Activated naive CD8-positive, alpha-beta T cell treated with anti-CD3 and anti-CD28 coated beads for 36 hours (primary cell): ENCODE results near the gene LPA. TPM values are rescaled to one million over a fixed set of nuclear protein-coding genes. Genes with fewer than 3 reads are reported as not detected.
"Not testable (repeated sequence)": the region's sequence is repeated elsewhere in the genome, so short reads cannot be mapped to it uniquely, and the experiment has no call there.

Experiments
- DNase-seq: peaks from one replicate; pipeline ENCODE4 v3.0.0; 2021
- H3K27ac Mint-ChIP-seq: one replicate; pipeline ENCODE4 v1.8.0; 2022; ENCODE audit warnings: mild to moderate bottlenecking, moderate library complexity, mixed read lengths
- H3K27me3 Mint-ChIP-seq: one replicate; pipeline ENCODE4 v1.8.0; 2022; ENCODE audit warnings: mild to moderate bottlenecking, mixed read lengths
- H3K36me3 Mint-ChIP-seq: one replicate; pipeline ENCODE4 v1.8.0; 2021; ENCODE audit warnings: mild to moderate bottlenecking, mixed read lengths
- H3K4me1 Mint-ChIP-seq: one replicate; pipeline ENCODE4 v1.8.0; 2021; ENCODE audit warnings: mixed read lengths
- H3K4me3 Mint-ChIP-seq: one replicate; pipeline ENCODE4 v1.8.0; 2022; ENCODE audit warnings: mild to moderate bottlenecking, moderate library complexity, mixed read lengths
- H3K9me3 Mint-ChIP-seq: one replicate; pipeline ENCODE4 v1.8.0; 2022; ENCODE audit warnings: mixed read lengths
- total RNA-seq, 2 experiments: library from RNA; stranded (reverse); gene quantifications; one replicate each; pipeline ENCODE4 v1.2.3, GENCODE V29; 2021

Gene LPA
- total RNA-seq, 2 experiments from 2014 or later: not detected

DNA sequence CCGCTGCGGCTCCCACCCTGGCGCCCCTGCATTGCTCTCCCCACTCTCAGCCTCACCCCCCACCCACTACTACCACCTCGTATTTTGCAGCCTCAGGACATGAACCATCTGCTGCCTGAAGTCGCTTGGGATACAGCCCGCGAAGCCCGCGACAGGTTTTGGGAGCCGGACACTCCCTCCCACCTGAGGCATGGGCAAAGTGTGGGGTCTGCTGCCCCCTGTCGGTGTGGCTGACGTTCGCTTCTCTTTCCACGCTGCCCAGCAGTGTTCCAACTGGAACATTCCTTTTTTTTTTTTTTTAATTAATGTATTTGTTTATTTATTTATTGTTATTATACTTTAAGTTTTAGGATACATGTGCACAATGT lies 15.3 kb upstream of the LPA start:
- Mint-ChIP-seq H3K27me3 (peaks cover 11% of the 10 kb centered on the region), H3K27ac (no peak overlapping the region)
- no peak for DNase-seq

DNA sequence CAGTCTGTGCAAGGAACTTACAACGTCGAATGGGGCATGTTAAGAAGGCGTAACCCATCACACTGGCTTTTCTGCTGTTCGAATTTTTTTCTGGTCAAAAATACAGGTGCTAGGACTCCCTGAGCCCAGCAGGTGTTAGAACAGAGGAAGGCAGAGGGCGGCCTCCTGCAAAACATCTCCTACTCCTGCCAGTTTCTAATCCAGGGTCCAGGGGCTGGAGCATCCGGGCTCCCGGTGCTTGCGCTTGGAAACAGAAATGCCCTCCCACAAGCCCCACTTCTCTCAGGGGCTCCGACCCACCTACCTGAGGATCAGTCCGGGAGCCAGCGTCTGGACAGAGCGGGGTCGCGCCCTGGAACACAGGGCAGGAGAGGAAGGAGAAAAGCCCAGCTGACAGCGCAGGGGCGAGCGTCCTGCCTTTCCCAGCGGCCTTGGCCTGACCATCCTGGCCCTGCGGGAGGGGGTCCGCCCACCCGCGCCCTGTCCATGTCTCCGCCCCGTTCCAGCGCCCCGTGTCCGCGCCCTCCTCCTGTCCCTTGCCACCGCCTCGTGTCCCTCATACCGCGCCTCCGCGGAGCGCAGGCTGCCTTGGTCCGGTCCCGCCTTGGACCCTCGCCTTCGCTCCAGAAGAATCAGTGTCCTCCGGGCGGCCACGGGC lies 14.8 kb upstream of the LPA start:
- Mint-ChIP-seq H3K27me3 (peaks cover 11% of the 10 kb centered on the region), H3K9me3 (no peaks in the 10 kb centered on the region), H3K4me1 (no peaks in the 10 kb centered on the region), H3K27ac (no peak overlapping the region), H3K4me3 (no peak overlapping the region), H3K36me3 (no peaks in the 10 kb centered on the region)
- DNase-seq: no peak

More for the DNA sequence above, 15.3 kb upstream of the LPA start:
- Mint-ChIP-seq H3K9me3 (no peaks in the 10 kb centered on the region), H3K4me1 (no peaks in the 10 kb centered on the region), H3K36me3 (no peaks in the 10 kb centered on the region), H3K4me3 (no peak overlapping the region)

GRCh38 chr6:160678230-160678629 lies 14.2 kb upstream of the LPA start:
- peaks cover 3% of the 10 kb centered on the region for H3K9me3 Mint-ChIP-seq
- no peaks in the 10 kb centered on the region for H3K36me3 Mint-ChIP-seq
- no peak for DNase-seq
- H3K4me1 Mint-ChIP-seq: no peaks in the 10 kb centered on the region
- peaks cover 11% of the 10 kb centered on the region for H3K27me3 Mint-ChIP-seq
- no peak overlapping the region for H3K27ac Mint-ChIP-seq
- H3K4me3 Mint-ChIP-seq: no peak overlapping the region

DNA sequence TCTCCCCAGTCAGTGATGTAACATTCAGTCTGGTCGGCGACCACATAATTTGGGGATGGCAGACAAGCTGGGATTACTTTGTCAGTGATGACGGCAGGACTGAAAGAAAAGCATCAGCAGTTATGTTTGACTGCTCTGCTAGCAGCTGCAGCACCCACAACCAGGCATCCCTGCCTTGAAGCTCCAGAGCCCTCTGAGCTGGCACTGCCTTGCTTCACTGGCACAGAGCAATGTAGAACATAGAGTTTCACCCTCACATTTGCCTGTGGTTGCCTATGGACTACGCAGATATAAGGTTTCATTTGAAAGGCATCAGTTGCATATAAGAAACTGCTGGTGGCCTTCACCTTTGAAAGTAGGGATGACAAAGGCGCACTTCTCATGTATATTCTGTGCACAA lies 12.3 kb upstream of the LPA start:
- H3K27ac Mint-ChIP-seq, H3K36me3 Mint-ChIP-seq, DNase-seq, H3K4me3 Mint-ChIP-seq, H3K4me1 Mint-ChIP-seq: not testable (repeated sequence)
- peaks cover 13% of the 10 kb centered on the region for H3K9me3 Mint-ChIP-seq
- peaks cover 19% of the 10 kb centered on the region for H3K27me3 Mint-ChIP-seq

DNA sequence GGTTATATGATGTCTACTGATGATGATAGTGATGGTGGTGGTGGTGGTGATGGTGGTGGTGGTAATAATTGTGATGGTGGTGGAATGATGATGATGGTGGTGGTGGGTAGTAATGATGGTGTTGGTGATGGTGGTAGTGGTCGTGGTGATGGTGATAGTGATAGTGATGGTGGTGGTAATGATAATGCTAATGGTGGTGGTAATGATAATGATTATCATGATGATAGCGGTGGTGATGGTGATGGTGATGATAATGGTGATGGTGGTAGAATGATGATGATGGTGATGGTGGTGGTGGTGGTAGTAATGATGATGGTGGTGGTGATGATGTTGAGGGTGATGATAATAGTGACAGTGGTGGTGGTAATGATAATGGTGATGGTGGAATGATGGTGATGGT lies 4.5 kb upstream of the LPA start:
- no peaks in the 10 kb centered on the region for H3K36me3 Mint-ChIP-seq
- no peaks in the 10 kb centered on the region for H3K4me1 Mint-ChIP-seq
- no peak overlapping the region for H3K27ac Mint-ChIP-seq
- no peak overlapping the region for H3K4me3 Mint-ChIP-seq
- H3K27me3 Mint-ChIP-seq: peaks cover 8% of the 10 kb centered on the region
- DNase-seq: no peak
- peaks cover 13% of the 10 kb centered on the region for H3K9me3 Mint-ChIP-seq

GRCh38 chr6:160667639-160668481 lies 3.8 kb upstream of the LPA start:
- peaks cover 8% of the 10 kb centered on the region for H3K27me3 Mint-ChIP-seq
- DNase-seq: peak; percentile 33
- H3K36me3 Mint-ChIP-seq: no peaks in the 10 kb centered on the region
- H3K4me1 Mint-ChIP-seq: no peaks in the 10 kb centered on the region
- peaks cover 7% of the 10 kb centered on the region for H3K9me3 Mint-ChIP-seq
- no peak overlapping the region for H3K4me3 Mint-ChIP-seq
- no peak overlapping the region for H3K27ac Mint-ChIP-seq

- H3K4me3 Mint-ChIP-seq: no peak overlapping the region
- H3K36me3 Mint-ChIP-seq: no peaks in the 10 kb centered on the region
- H3K27me3 Mint-ChIP-seq: peaks cover 4% of the 10 kb centered on the region
- H3K9me3 Mint-ChIP-seq: no peaks in the 10 kb centered on the region
- H3K4me1 Mint-ChIP-seq: no peaks in the 10 kb centered on the region
- H3K27ac Mint-ChIP-seq: no peak overlapping the region
- no peak for DNase-seq
Measured at GRCh38 chr6:160662842-160663241, 1.2 kb downstream of the LPA start.

DNA sequence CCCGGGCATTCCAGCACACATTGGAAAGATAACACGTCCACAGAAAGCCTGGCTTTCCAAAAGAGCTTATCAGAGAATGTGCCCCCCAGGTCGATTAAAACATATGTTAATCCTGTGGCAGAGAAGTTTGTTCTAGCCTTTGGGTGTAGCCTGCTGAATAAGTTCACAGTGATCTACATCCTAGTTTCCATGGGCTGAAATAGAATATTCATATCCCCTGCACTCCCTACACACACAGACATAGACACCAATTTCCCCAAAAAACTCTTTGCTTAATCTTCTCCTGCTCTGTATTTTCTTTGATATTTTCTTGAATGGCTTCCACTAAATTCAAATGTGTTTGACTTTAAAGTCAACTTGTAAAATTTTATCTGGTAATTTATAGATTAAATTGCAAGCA lies 1.6 kb downstream of the LPA start:
- no peak for DNase-seq
- Mint-ChIP-seq H3K27ac (no peak overlapping the region), H3K27me3 (peaks cover 4% of the 10 kb centered on the region), H3K4me3 (no peak overlapping the region), H3K36me3 (no peaks in the 10 kb centered on the region), H3K9me3 (no peaks in the 10 kb centered on the region), H3K4me1 (no peaks in the 10 kb centered on the region)

GRCh38 chr6:160661216-160661615 lies 2.9 kb downstream of the LPA start:
- Mint-ChIP-seq H3K36me3 (no peaks in the 10 kb centered on the region), H3K4me3 (no peak overlapping the region), H3K4me1 (no peaks in the 10 kb centered on the region), H3K27me3 (peaks cover 4% of the 10 kb centered on the region), H3K27ac (no peak overlapping the region), H3K9me3 (peaks cover 5% of the 10 kb centered on the region)
- no peak for DNase-seq

DNA sequence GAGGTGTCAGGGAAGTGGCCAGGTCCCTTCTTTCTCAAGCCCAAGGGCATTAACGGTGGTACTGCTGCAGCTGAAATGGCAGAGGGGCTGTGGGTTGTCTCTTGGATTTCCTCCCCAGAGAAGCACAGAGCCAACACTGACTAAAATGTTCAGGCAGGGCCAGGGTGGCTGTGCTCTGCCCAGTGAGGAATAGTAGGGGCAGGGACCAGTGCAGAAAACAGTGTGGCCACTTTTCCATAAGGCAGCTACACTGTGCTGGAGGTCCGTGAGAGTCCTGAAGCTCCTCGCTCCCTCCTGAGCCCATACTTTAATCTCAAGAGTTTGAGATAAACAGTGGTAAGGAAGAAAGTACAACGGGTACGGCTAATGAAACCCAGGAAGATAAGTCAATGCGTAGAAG lies 4.5 kb downstream of the LPA start:
- no peak for DNase-seq
- no peaks in the 10 kb centered on the region for H3K4me1 Mint-ChIP-seq
- peaks cover 4% of the 10 kb centered on the region for H3K27me3 Mint-ChIP-seq
- no peaks in the 10 kb centered on the region for H3K36me3 Mint-ChIP-seq
- H3K27ac Mint-ChIP-seq: no peak overlapping the region
- no peak overlapping the region for H3K4me3 Mint-ChIP-seq
- peaks cover 5% of the 10 kb centered on the region for H3K9me3 Mint-ChIP-seq

DNA sequence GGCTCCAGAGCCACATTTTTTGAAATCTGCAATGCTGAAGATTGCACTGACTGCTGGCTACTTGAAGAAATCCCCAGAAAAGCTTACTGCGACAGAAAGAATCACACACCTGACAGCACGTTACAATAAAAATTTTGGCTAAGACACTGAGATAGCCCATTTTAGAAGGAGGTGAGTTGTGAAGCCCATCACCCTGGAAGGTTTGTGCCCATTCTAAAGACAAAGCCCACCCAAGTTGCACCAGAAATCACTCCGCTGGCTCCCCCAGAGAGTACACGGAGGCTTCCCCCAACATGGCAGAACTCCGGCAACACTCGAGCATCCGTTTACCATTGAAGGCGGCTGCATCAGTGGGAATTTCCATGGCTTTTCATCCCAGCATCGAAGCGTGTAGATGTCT lies 29.4 kb downstream of the LPA start:
- Mint-ChIP-seq H3K9me3 (no peaks in the 10 kb centered on the region), H3K4me1 (no peaks in the 10 kb centered on the region), H3K27me3 (no peaks in the 10 kb centered on the region), H3K36me3 (no peaks in the 10 kb centered on the region), H3K27ac (no peak overlapping the region), H3K4me3 (no peak overlapping the region)
- no peak for DNase-seq

GRCh38 chr6:160595838-160596832 lies 67.9 kb downstream of the LPA start:
- Mint-ChIP-seq H3K9me3 (no peaks in the 10 kb centered on the region), H3K36me3 (no peaks in the 10 kb centered on the region), H3K27me3 (peaks cover 16% of the 10 kb centered on the region), H3K4me1 (no peaks in the 10 kb centered on the region), H3K27ac (no peak overlapping the region), H3K4me3 (no peak overlapping the region)
- no peak for DNase-seq

- not testable (repeated sequence) for H3K4me3 Mint-ChIP-seq, H3K4me1 Mint-ChIP-seq, H3K27ac Mint-ChIP-seq, H3K36me3 Mint-ChIP-seq, DNase-seq, H3K9me3 Mint-ChIP-seq
- peaks cover 16% of the 10 kb centered on the region for H3K27me3 Mint-ChIP-seq
Measured at GRCh38 chr6:160595297-160595696, 68.8 kb downstream of the LPA start.

GRCh38 chr6:160586374-160586773 lies 77.7 kb downstream of the LPA start:
- Mint-ChIP-seq H3K4me1 (no peaks in the 10 kb centered on the region), H3K27me3 (peaks cover 50% of the 10 kb centered on the region), H3K4me3 (no peak overlapping the region), H3K27ac (no peak overlapping the region), H3K9me3 (peaks cover 5% of the 10 kb centered on the region), H3K36me3 (no peaks in the 10 kb centered on the region)
- no peak for DNase-seq

- no peaks in the 10 kb centered on the region for H3K36me3 Mint-ChIP-seq
- no peak overlapping the region for H3K4me3 Mint-ChIP-seq
- H3K27ac Mint-ChIP-seq: no peak overlapping the region
- no peak for DNase-seq
- H3K4me1 Mint-ChIP-seq: no peaks in the 10 kb centered on the region
- H3K27me3 Mint-ChIP-seq: peaks cover 58% of the 10 kb centered on the region
- peaks cover 5% of the 10 kb centered on the region for H3K9me3 Mint-ChIP-seq
Measured at GRCh38 chr6:160583794-160584193, 80.3 kb downstream of the LPA start.
